ENCODE results near the gene MRPL20. TPM values are rescaled to one million over a fixed set of nuclear protein-coding genes. Genes with fewer than 3 reads are reported as not detected.
"Not testable (repeated sequence)": the region's sequence is repeated elsewhere in the genome, so short reads cannot be mapped to it uniquely, and the experiment has no call there.

The MRPL20 gene
- total RNA-seq, 1 experiment from 2014 or later: 112 TPM

GRCh38 chr1:1380860-1381259 is 26.2 kb downstream of the MRPL20 start:
- no peak for DNase-seq (ENCODE audit: low read depth, low spot score)
- in situ Hi-C loops (cut with HindIII; ENCODE audit: low pct_unique_long_range_greater_than_20kb, low sequenced_read_pairs): no loop called here

- in situ Hi-C loops (cut with HindIII; ENCODE audit: low pct_unique_long_range_greater_than_20kb, low sequenced_read_pairs): no loop called here
- DNase-seq (ENCODE audit: low read depth, low spot score): no peak
These were observed 29.4 kb downstream of the MRPL20 start for GRCh38 chr1:1377540-1378205.

GRCh38 chr1:1376551-1377226 is 30.4 kb downstream of the MRPL20 start:
- in situ Hi-C loops (cut with HindIII; ENCODE audit: low pct_unique_long_range_greater_than_20kb, low sequenced_read_pairs): no loop called here
- no peak for DNase-seq (ENCODE audit: low read depth, low spot score)

- peak; percentile 99 for DNase-seq (ENCODE audit: low read depth, low spot score)
- in situ Hi-C loops (cut with HindIII; ENCODE audit: low pct_unique_long_range_greater_than_20kb, low sequenced_read_pairs): no loop called here
These were observed 32.0 kb downstream of the MRPL20 start, which contains the start of gene AURKAIP1 for GRCh38 chr1:1374929-1375662. TSS of gene AURKAIP1 (minus strand) at chr1:1375207. CDS start at chr1:1374756, 451 bp downstream.

DNA sequence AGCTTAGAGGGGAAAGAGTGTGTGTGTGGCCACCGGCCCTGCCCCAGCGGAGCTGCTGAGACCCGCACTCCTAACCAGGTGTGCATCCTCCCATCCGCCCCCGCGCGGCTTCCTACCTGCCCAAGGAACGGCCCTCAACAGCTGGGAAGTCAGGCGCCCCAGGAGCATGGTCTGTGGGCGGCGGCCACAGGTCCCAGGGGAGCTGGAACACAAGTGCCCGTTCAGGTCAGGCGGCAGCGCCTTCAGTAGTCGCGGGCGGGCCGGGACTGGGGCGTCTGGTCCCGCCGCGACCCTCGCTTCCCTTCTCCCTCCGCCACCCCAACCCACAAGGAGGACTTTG is 32.5 kb downstream of the MRPL20 start:
- in situ Hi-C loops (cut with HindIII; ENCODE audit: low pct_unique_long_range_greater_than_20kb, low sequenced_read_pairs): no loop called here

DNA sequence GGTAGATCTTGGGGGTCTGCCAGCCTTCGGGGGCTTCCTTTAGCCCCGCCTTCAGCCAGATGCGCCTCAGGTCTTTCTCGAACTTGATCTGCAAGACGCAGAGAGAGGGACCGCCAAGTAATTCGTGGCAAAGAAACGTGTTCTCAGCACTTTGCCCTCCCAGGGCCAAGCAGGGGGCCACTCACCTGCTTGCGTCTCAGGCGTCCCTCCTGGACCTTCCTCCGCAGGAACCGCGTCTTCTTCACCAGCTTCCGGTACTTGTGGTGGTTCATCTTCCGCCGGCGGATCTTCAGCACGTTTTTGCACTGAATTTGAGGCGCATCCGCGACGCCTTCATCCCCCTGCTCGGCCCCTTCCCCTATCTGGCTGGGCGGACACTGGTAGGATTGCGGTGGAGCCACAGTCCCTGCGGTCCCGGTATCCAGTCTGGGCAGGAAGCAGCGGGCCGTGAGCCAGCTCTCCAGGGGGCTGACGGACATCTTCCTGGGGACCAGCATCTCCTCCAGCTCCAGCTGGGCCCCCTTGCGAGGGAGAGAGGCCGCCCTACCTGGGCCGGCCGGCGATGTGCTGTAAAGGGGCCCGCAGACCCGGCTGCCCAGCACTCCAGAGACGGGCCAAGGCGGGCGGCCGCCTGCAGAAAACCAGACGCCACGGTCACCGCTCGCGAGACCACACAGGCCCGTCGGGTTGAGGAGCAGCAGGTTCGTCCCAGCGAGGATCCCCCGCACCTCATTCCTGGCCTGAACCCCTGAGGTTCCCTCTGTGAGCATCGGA is 33.1 kb downstream of the MRPL20 start:
- no peak for DNase-seq (ENCODE audit: low read depth, low spot score)
- in situ Hi-C loops (cut with HindIII; ENCODE audit: low pct_unique_long_range_greater_than_20kb, low sequenced_read_pairs): no loop called here

More for the DNA sequence above, 32.5 kb downstream of the MRPL20 start:
- DNase-seq (ENCODE audit: low read depth, low spot score): peak; percentile 40

- DNase-seq (ENCODE audit: low read depth, low spot score): no peak
- in situ Hi-C loops (cut with HindIII; ENCODE audit: low pct_unique_long_range_greater_than_20kb, low sequenced_read_pairs): no loop called here
These were observed 33.9 kb downstream of the MRPL20 start for GRCh38 chr1:1373051-1373814.

DNA sequence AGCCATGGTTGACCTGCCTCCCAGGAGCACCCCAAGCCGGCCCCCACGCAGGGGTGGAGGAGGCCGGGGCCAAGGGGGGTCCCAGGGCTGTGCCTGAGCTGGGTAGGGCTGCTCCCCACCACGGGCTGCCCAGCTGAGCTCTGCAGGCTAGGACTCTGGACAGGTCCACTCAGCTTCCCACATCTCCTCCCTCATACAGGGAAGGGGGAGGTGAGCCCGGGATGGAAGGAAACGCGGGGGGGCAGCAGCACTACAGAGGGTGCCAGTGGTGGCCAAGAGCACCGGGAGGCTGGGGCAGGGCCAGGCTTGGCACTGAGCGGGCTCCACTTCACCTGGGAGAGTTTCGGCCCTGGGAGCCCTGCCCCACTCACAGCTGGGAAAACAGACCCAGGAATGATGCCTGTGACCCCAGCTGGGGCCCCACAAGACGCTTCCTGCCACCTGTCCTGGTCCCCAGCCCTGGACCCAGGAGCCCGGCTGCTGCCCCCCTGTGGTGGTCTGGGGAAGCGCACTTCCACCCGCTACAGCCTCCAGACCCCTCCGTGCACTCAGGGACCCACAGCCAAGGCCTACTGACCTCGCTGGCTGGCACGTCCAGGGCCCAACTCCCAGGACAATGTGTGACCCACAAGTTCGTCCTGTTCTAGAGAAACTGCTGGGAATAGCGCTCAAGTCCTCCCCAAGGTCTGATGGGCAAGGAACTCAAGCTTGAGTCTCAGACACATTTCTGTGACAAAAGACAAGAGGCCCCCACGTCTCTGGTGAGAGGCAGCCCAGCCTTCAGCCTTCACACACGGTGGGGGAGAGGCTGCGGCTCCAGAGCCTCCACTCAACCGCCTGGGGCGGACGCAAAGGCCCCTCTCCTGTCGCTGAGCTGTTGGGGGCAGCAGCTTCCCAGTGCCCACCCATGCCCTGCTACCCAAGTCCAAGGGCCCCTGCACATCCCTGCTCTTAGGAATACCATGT is 35.1 kb downstream of the MRPL20 start:
- in situ Hi-C loops (cut with HindIII; ENCODE audit: low pct_unique_long_range_greater_than_20kb, low sequenced_read_pairs): no loop called here
- peak; percentile 44 for DNase-seq (ENCODE audit: low read depth, low spot score)

GRCh38 chr1:1371364-1371745 is 35.7 kb downstream of the MRPL20 start:
- in situ Hi-C loops (cut with HindIII; ENCODE audit: low pct_unique_long_range_greater_than_20kb, low sequenced_read_pairs): no loop called here
- no peak for DNase-seq (ENCODE audit: low read depth, low spot score)

DNA sequence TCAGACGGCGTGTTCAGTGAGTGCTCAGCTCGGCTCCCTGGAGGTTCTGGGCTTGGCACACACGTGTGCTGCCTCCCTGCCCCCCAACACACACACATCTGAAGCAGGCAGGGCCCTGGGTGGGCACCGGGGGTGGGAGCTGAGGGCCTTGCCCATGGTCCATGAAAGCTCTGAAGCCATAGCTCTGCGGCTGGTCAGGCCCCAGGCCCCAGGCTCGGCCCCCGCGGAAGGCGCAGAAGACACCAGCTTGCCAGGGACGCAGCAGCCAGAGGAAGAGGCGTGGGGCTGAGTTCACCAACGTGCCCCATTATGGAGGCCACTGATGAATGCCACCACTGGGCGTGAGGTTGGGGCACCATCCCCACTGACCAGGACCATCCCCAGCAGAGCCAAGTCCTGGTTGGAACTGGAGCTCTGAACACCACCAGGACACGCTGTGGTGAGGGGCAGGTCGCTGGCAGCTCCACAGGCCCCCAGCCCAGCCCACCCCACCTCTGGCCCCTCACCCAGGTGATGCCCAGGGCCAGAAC is 36.3 kb downstream of the MRPL20 start:
- in situ Hi-C loops (cut with HindIII; ENCODE audit: low pct_unique_long_range_greater_than_20kb, low sequenced_read_pairs): no loop called here
- no peak for DNase-seq (ENCODE audit: low read depth, low spot score)

DNA sequence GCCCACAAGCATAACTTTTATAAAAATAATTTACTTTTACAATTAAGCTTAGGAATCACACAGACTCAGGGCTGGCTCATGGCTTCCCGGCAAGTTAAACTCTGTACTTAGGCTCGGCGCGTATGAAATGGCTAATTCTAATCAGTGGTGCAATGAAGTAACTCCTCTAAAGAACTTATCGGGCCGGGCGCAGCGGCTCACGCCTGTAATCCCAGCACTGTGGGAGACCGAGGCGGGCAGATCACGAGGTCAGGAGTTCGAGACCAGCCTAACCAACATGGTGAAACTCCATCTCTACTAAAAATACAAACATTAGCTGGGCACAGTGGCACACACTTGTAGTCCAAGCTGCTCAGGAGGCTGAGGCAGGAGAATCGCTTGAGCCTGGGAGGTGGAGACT is 37.0 kb downstream of the MRPL20 start:
- in situ Hi-C loops (cut with HindIII; ENCODE audit: low pct_unique_long_range_greater_than_20kb, low sequenced_read_pairs); DNase-seq (ENCODE audit: low read depth, low spot score): not testable (repeated sequence)

GRCh38 chr1:1367315-1367714 is 39.8 kb downstream of the MRPL20 start:
- no peak for DNase-seq (ENCODE audit: low read depth, low spot score)
- in situ Hi-C loops (cut with HindIII; ENCODE audit: low pct_unique_long_range_greater_than_20kb, low sequenced_read_pairs): no loop called here

DNA sequence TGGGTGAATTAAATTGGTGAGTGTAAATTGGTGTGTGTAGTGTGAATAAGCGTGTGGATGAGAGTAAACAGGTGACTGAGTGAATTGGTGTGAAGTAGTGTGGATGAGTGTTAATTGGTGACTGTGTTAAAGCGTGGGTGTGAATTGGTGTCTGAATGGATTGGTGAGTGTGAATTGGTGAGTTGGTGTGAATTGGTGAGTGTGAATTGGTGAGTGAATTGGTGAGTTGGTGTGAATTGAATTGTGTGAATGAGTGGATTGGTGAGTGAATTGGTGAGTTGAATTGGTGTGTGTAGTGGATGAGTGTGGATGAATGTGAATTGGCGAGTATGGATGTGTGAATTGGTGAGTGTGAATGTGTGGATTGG is 40.4 kb downstream of the MRPL20 start:
- in situ Hi-C loops (cut with HindIII; ENCODE audit: low pct_unique_long_range_greater_than_20kb, low sequenced_read_pairs): no loop called here
- DNase-seq (ENCODE audit: low read depth, low spot score): no peak

- DNase-seq (ENCODE audit: low read depth, low spot score): no peak
- in situ Hi-C loops (cut with HindIII; ENCODE audit: low pct_unique_long_range_greater_than_20kb, low sequenced_read_pairs): no loop called here
These were observed 41.0 kb downstream of the MRPL20 start for GRCh38 chr1:1365875-1366698.

DNA sequence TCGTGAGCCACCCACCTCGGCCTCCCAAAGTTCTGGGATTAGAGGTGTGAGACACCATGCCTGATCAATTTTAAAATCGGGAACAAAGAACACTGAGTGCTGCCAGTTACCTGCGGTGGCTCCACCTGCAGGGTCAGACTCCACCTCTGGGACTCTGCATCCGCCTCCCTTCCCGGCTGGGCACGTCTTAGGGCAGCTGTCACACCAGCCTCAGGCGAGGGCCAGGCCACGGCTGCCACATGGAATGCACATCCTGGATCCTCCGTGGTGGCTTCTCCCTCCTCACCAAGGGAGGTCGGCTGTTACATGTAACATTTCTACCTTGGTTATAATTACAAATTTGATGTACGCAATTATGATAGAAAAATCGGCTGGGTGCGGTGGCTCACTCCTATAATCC is 42.8 kb downstream of the MRPL20 start:
- DNase-seq (ENCODE audit: low read depth, low spot score): no peak
- in situ Hi-C loops (cut with HindIII; ENCODE audit: low pct_unique_long_range_greater_than_20kb, low sequenced_read_pairs): no loop called here

All from SK-MEL-5 (cell line).